Measurements from ENCODE around the gene AFMID. TPM values are rescaled to one million over a fixed set of nuclear protein-coding genes. Genes with fewer than 3 reads are reported as not detected.

The AFMID gene
- total RNA-seq, 1 experiment from 2014 or later, result 15.6 TPM

DNA sequence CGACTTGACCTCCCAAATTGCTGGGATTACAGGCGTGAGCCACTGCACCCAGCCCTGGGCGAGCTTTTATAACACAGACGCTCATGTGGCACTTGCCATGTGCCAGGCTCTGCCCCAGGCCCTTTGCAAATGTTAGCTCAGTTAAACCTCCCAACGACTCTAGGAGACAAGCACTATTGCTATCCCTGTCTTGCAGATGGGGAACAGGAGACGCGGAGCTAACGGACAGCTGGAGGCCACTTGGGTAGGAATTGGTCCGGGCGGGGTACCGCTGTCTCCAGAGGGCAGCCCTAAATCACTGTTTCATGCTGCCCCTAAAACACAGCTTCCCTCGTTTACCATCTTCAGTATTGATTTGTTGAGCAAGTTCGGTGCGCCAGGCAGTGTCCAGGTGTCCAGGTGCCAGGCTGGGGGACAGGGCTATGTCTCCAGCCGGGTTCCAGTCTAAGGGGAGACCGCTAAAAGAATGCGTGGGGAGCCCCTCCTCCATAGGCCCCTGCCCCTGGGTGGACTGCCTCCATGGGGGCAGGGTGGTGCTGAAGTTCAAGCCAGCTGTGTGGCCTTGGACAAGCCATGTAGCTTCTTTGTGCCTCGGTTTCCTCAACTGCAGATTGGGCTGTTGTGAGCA is 68.0 kb downstream of the AFMID start:
- no peak for DNase-seq (ENCODE audit: low spot score)

DNA sequence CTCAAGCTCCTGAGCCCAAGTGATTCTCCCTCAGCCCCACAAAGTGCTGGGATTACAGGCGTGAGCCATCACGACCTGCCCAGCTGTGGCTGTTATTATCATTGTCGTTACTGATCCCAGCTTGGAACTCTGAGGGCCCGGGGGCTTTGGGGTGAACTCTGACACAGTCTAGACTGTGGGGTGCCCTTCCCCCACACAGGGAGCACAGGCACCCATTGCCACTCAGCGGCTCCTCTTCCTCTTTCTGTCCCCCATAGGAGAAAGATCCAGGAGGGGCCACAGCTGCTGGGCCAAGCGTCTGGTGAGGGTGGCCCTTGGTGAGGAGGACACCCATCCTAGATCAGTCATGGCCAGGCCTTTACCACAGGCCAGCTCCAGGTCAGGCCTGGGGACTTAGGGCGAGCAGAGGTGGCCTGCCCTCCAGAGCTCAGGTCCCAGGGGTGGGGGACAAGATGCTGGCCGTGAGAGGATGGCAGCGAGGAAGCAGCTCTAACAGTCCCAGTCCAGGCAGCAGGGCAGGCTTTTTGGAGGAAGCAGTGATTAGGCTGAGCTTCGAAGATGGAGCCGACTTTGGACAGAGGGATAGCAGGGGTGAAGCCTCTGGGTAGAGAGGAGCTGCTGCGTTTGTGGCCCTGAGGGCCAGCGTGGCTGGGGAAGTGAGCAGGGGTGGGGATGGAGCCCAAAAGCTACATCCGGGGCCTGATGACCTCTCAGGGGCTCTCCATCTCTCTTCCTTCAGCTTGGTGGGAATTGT is 69.0 kb downstream of the AFMID start:
- DNase-seq (ENCODE audit: low spot score), result no peak

DNA sequence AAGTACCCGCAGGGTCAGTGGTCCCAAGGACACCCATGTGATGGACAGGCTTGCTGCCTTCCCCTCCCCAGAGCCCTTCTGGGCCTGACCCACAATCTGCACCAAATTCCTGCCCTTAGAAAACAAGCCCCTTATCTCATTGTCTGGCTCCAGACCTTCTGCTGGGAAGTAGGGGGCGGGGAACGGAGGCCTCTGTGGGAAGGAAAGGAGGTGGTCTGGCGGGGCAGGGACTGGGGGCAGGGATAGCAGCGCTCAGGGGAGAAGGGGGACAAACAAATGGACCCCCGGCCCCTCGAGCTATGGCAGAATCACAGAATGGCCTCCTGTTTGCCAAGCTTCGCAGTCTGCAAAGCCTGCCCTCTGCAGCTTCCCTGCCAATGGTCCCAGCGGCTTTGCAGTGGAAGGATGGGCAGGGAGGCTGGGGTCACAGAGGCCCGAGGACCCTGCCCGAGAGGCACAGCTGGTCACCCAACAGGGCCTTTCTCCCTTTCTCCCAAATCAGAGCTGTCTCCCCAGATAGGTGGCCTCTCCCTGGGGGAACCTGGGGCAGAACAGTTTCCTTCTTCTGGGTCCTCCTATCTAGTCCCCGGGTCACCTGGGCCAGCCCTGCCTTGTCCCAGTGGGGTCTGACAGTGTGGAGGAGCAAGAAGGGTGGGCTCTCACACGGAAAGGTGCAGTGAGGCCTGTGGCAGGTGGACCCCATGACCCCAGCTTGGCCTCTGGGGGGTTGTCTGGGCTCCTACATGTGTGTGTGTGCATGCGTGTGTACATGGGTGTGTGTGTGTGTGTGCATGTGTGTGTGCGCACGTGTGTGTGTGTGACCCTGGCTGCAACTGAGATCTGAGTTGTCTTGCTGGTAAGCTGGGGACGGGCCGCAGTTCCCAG is 69.8 kb downstream of the AFMID start:
- DNase-seq (ENCODE audit: low spot score), result no peak

Other genes with a start within 250 kb of the AFMID start
- 2.5 and 3.2 TPM in 2 replicates for gene TNRC6C, start 228.7 kb upstream of the AFMID start, total RNA-seq (2014; rRNA removed; shearing (Covaris generic))
- gene TMC6, start 58.6 kb upstream of the AFMID start, total RNA-seq (2014; rRNA removed; shearing (Covaris generic)), result 15.9 and 34.5 TPM in 2 replicates
- 0.02 and 0.05 TPM in 2 replicates for gene TMC8, start 56.6 kb upstream of the AFMID start, total RNA-seq (2014; rRNA removed; shearing (Covaris generic))
- not detected in 2 replicates for gene C17orf99, start 41.0 kb upstream of the AFMID start, total RNA-seq (2014; rRNA removed; shearing (Covaris generic))
- 60.3 and 70.8 TPM in 2 replicates for gene SYNGR2, start 18.8 kb upstream of the AFMID start, total RNA-seq (2014; rRNA removed; shearing (Covaris generic))
- gene TK1, start 310 bp upstream of the AFMID start, total RNA-seq (2014; rRNA removed; shearing (Covaris generic)), result 152 and 239 TPM in 2 replicates
- 174 and 237 TPM in 2 replicates for gene BIRC5, start 26.9 kb downstream of the AFMID start, total RNA-seq (2014; rRNA removed; shearing (Covaris generic))
- not detected in 2 replicates for gene TMEM235, start 44.3 kb downstream of the AFMID start, total RNA-seq (2014; rRNA removed; shearing (Covaris generic))
- 51.0 and 60.2 TPM in 2 replicates for gene SOCS3, start 172.7 kb downstream of the AFMID start, total RNA-seq (2014; rRNA removed; shearing (Covaris generic))
- gene PGS1, start 191.3 kb downstream of the AFMID start, total RNA-seq (2014; rRNA removed; shearing (Covaris generic)), result 25.6 and 40.1 TPM in 2 replicates

Measured in A172 (cell line).